GM23248 (cell line): ENCODE results near the gene TBC1D3B.

Experiments
- EZH2 ChIP-seq: fragments of 200-600 bp; sonication (generic); IDR thresholded peaks from 2 replicates; pipeline ENCODE4 v1.6.1; 2018; ENCODE audit warnings: antibody characterized with exemption, mild to moderate bottlenecking; ENCODE audit not compliant: insufficient read depth, poor library complexity, severe bottlenecking
- EZH2phosphoT487 ChIP-seq: fragments of 200-600 bp; sonication (generic); IDR thresholded peaks from 2 replicates; pipeline ENCODE4 v1.6.1; 2018; ENCODE audit warnings: antibody characterized with exemption, moderate library complexity, mild to moderate bottlenecking, low read depth; ENCODE audit not compliant: insufficient read depth

GRCh38 chr17:36203335-36203734, 26.9 kb upstream of the TBC1D3B start:
- no peak for TF ChIP-seq EZH2phosphoT487
- TF ChIP-seq EZH2, result no peak
